ENCODE measurements around the gene SOS1.

Gene SOS1

GRCh38 chr2:39127973-39128372 is 7.1 kb upstream of the SOS1 start:
- Mint-ChIP-seq H3K27ac (no peak overlapping the region), H3K4me1 (ENCODE audit: low read depth) (peaks cover 45% of the 10 kb centered on the region), H3K9me3 (no peaks in the 10 kb centered on the region), H3K36me3 (ENCODE audit: low read depth) (peaks cover 12% of the 10 kb centered on the region), H3K4me3 (no peak overlapping the region), H3K27me3 (no peaks in the 10 kb centered on the region)
- intact Hi-C loops (cut with micrococcal nuclease), result no loop called here

- peaks cover 62% of the 10 kb centered on the region for H3K4me1 Mint-ChIP-seq (ENCODE audit: low read depth)
- H3K36me3 Mint-ChIP-seq (ENCODE audit: low read depth), result peaks cover 12% of the 10 kb centered on the region
- no peaks in the 10 kb centered on the region for H3K27me3 Mint-ChIP-seq
- H3K4me3 Mint-ChIP-seq, result peak overlapping the region; percentile 81
- peak overlapping the region; percentile 91 for H3K27ac Mint-ChIP-seq
- intact Hi-C loops (cut with micrococcal nuclease), result no loop called here
- no peaks in the 10 kb centered on the region for H3K9me3 Mint-ChIP-seq
Observed at GRCh38 chr2:39124746-39125057, 3.9 kb upstream of the SOS1 start.

GRCh38 chr2:39124000-39124745 is 3.3 kb upstream of the SOS1 start:
- intact Hi-C loops (cut with micrococcal nuclease), result no loop called here
- H3K4me1 Mint-ChIP-seq (ENCODE audit: low read depth), result peaks cover 62% of the 10 kb centered on the region
- no peaks in the 10 kb centered on the region for H3K27me3 Mint-ChIP-seq
- peaks cover 12% of the 10 kb centered on the region for H3K36me3 Mint-ChIP-seq (ENCODE audit: low read depth)
- peak overlapping the region; percentile 91 for H3K27ac Mint-ChIP-seq
- H3K9me3 Mint-ChIP-seq, result no peaks in the 10 kb centered on the region
- H3K4me3 Mint-ChIP-seq, result peak overlapping the region; percentile 81

GRCh38 chr2:39123436-39123999 is 2.7 kb upstream of the SOS1 start:
- Mint-ChIP-seq H3K9me3 (no peaks in the 10 kb centered on the region), H3K4me3 (peak overlapping the region; percentile 81), H3K27me3 (no peaks in the 10 kb centered on the region), H3K4me1 (ENCODE audit: low read depth) (peaks cover 64% of the 10 kb centered on the region), H3K27ac (peak overlapping the region; percentile 91), H3K36me3 (ENCODE audit: low read depth) (peaks cover 12% of the 10 kb centered on the region)
- intact Hi-C loops (cut with micrococcal nuclease), result no loop called here

GRCh38 chr2:39121523-39122063 is 742 bp upstream of the SOS1 start:
- intact Hi-C loops (cut with micrococcal nuclease), result loop anchor here (1.0 kb wide), 1 partner anchor 107 kb away; no protein-coding TSS in a partner anchor
- no peaks in the 10 kb centered on the region for H3K27me3 Mint-ChIP-seq
- no peaks in the 10 kb centered on the region for H3K9me3 Mint-ChIP-seq
- peaks cover 65% of the 10 kb centered on the region for H3K4me1 Mint-ChIP-seq (ENCODE audit: low read depth)
- H3K36me3 Mint-ChIP-seq (ENCODE audit: low read depth), result peaks cover 21% of the 10 kb centered on the region
- H3K4me3 Mint-ChIP-seq, result peak overlapping the region; percentile 91
- peak overlapping the region; percentile 97 for H3K27ac Mint-ChIP-seq

- Mint-ChIP-seq H3K9me3 (no peaks in the 10 kb centered on the region), H3K36me3 (ENCODE audit: low read depth) (peaks cover 29% of the 10 kb centered on the region), H3K27me3 (no peaks in the 10 kb centered on the region), H3K27ac (peak overlapping the region; percentile 97), H3K4me1 (ENCODE audit: low read depth) (peaks cover 72% of the 10 kb centered on the region), H3K4me3 (peak overlapping the region; percentile 91)
- intact Hi-C loops (cut with micrococcal nuclease), result no loop called here
Observed at GRCh38 chr2:39120521-39120770, 405 bp downstream of the SOS1 start.

- intact Hi-C loops (cut with micrococcal nuclease), result loop anchor here (5.0 kb wide), 1 partner anchor 53 kb away; no protein-coding TSS in a partner anchor
- Mint-ChIP-seq H3K36me3 (ENCODE audit: low read depth) (peaks cover 32% of the 10 kb centered on the region), H3K4me1 (ENCODE audit: low read depth) (peaks cover 69% of the 10 kb centered on the region)
Observed at GRCh38 chr2:39119732-39120520, 925 bp downstream of the SOS1 start.

GRCh38 chr2:39118786-39119499 is 1.9 kb downstream of the SOS1 start:
- intact Hi-C loops (cut with micrococcal nuclease), result loop anchor here (5.0 kb wide), 1 partner anchor 52 kb away; no protein-coding TSS in a partner anchor
- H3K9me3 Mint-ChIP-seq, result no peaks in the 10 kb centered on the region

More at GRCh38 chr2:39119732-39120520, 925 bp downstream of the SOS1 start:
- Mint-ChIP-seq H3K27me3 (no peaks in the 10 kb centered on the region), H3K4me3 (peak overlapping the region; percentile 81), H3K27ac (peak overlapping the region; percentile 97), H3K9me3 (no peaks in the 10 kb centered on the region)

GRCh38 chr2:39115556-39115955 is 5.3 kb downstream of the SOS1 start:
- Mint-ChIP-seq H3K27me3 (no peaks in the 10 kb centered on the region), H3K4me3 (no peak overlapping the region), H3K27ac (no peak overlapping the region), H3K4me1 (ENCODE audit: low read depth) (peaks cover 61% of the 10 kb centered on the region), H3K36me3 (ENCODE audit: low read depth) (peaks cover 42% of the 10 kb centered on the region), H3K9me3 (no peaks in the 10 kb centered on the region)
- intact Hi-C loops (cut with micrococcal nuclease), result loop anchor here (5.0 kb wide), 1 partner anchor 48 kb away; no protein-coding TSS in a partner anchor

More at GRCh38 chr2:39118786-39119499, 1.9 kb downstream of the SOS1 start:
- Mint-ChIP-seq H3K36me3 (ENCODE audit: low read depth) (peaks cover 26% of the 10 kb centered on the region), H3K27me3 (no peaks in the 10 kb centered on the region), H3K4me1 (ENCODE audit: low read depth) (peaks cover 72% of the 10 kb centered on the region), H3K27ac (peak overlapping the region; percentile 97), H3K4me3 (peak overlapping the region; percentile 81)

GRCh38 chr2:39114771-39115170 is 6.1 kb downstream of the SOS1 start:
- H3K4me1 Mint-ChIP-seq (ENCODE audit: low read depth), result peaks cover 58% of the 10 kb centered on the region
- no peak overlapping the region for H3K27ac Mint-ChIP-seq
- no peak overlapping the region for H3K4me3 Mint-ChIP-seq
- H3K9me3 Mint-ChIP-seq, result no peaks in the 10 kb centered on the region
- peaks cover 42% of the 10 kb centered on the region for H3K36me3 Mint-ChIP-seq (ENCODE audit: low read depth)
- intact Hi-C loops (cut with micrococcal nuclease), result loop anchor here (5.0 kb wide), 1 partner anchor 47 kb away; no protein-coding TSS in a partner anchor
- H3K27me3 Mint-ChIP-seq, result no peaks in the 10 kb centered on the region

- Mint-ChIP-seq H3K27me3 (no peaks in the 10 kb centered on the region), H3K4me3 (no peak overlapping the region), H3K36me3 (ENCODE audit: low read depth) (peaks cover 18% of the 10 kb centered on the region), H3K9me3 (no peaks in the 10 kb centered on the region), H3K27ac (no peak overlapping the region), H3K4me1 (ENCODE audit: low read depth) (peaks cover 31% of the 10 kb centered on the region)
- intact Hi-C loops (cut with micrococcal nuclease), result no loop called here
Observed at GRCh38 chr2:39109537-39109936, 11.3 kb downstream of the SOS1 start.

GRCh38 chr2:39108377-39108776 is 12.5 kb downstream of the SOS1 start:
- peaks cover 24% of the 10 kb centered on the region for H3K4me1 Mint-ChIP-seq (ENCODE audit: low read depth)
- H3K36me3 Mint-ChIP-seq (ENCODE audit: low read depth), result peaks cover 18% of the 10 kb centered on the region
- intact Hi-C loops (cut with micrococcal nuclease), result no loop called here
- H3K27me3 Mint-ChIP-seq, result no peaks in the 10 kb centered on the region
- H3K27ac Mint-ChIP-seq, result no peak overlapping the region
- H3K4me3 Mint-ChIP-seq, result no peak overlapping the region
- H3K9me3 Mint-ChIP-seq, result no peaks in the 10 kb centered on the region

GRCh38 chr2:39107724-39108273 is 13.1 kb downstream of the SOS1 start:
- Mint-ChIP-seq H3K36me3 (ENCODE audit: low read depth) (peaks cover 16% of the 10 kb centered on the region), H3K4me1 (ENCODE audit: low read depth) (peaks cover 24% of the 10 kb centered on the region), H3K9me3 (no peaks in the 10 kb centered on the region), H3K27me3 (no peaks in the 10 kb centered on the region), H3K4me3 (no peak overlapping the region), H3K27ac (no peak overlapping the region)
- intact Hi-C loops (cut with micrococcal nuclease), result no loop called here
